Naive B cell (primary cell): ENCODE measurements around the gene CITED4. TPM values are rescaled to one million over a fixed set of nuclear protein-coding genes. Genes with fewer than 3 reads are reported as not detected.

Source experiments
- ATAC-seq, 2 donors: fragments of 150-1000 bp; cut with Tn5 transposase; 2 replicates each; pipeline ENCODE4 v1.10.0; 2021; ENCODE audit warnings: low read depth in 2 of 2, mild to moderate bottlenecking in 2 of 2, moderate library complexity in 2 of 2
- DNase-seq: peaks from one replicate; pipeline ENCODE4 v3.0.0; 2022
- H3K27ac Mint-ChIP-seq, 6 donors: one replicate each; pipeline ENCODE4 v1.8.0; 2020 to 2022; ENCODE audit warnings: mild to moderate bottlenecking in 6 of 6, mixed read lengths in 6 of 6, moderate library complexity in 5 of 6, inconsistent platforms in 2 of 6
- H3K27me3 Mint-ChIP-seq, 3 donors: one replicate each; pipeline ENCODE4 v1.8.0; 2021 to 2022; ENCODE audit warnings: mixed read lengths in 3 of 3, mild to moderate bottlenecking in 1 of 3
- H3K36me3 Mint-ChIP-seq, 2 donors: one replicate each; pipeline ENCODE4 v1.8.0; 2020 to 2022; ENCODE audit warnings: mixed read lengths in 2 of 2, inconsistent platforms in 1 of 2, mild to moderate bottlenecking in 1 of 2
- H3K4me1 Mint-ChIP-seq, 3 donors: one replicate each; pipeline ENCODE4 v1.8.0; 2020 to 2022; ENCODE audit warnings: mixed read lengths in 3 of 3, inconsistent platforms in 1 of 3, mild to moderate bottlenecking in 1 of 3, moderate library complexity in 1 of 3
- H3K4me3 Mint-ChIP-seq, 8 donors: one replicate each; pipeline ENCODE4 v1.8.0; 2020 to 2022; ENCODE audit warnings: mild to moderate bottlenecking in 8 of 8, mixed read lengths in 8 of 8, moderate library complexity in 8 of 8, inconsistent platforms in 2 of 8
- H3K9me3 Mint-ChIP-seq, 7 donors: one replicate each; pipeline ENCODE4 v1.8.0; 2020 to 2022; ENCODE audit warnings: mixed read lengths in 7 of 7, mild to moderate bottlenecking in 5 of 7, inconsistent platforms in 2 of 7, moderate library complexity in 1 of 7
- polyA plus RNA-seq, 6 donors: library from polyadenylated mRNA; unstranded; fragments of 300-500 nt; fragmentation: Illumina TruSeq; gene quantifications; one replicate each; pipeline ENCODE4 v1.2.3, GENCODE V29; 2021; ENCODE audit warnings: low read depth in 6 of 6

The CITED4 gene
- polyA plus RNA-seq, 6 donors from 2014 or later: 1.2 to 3.2 (median 2.5) TPM

DNA sequence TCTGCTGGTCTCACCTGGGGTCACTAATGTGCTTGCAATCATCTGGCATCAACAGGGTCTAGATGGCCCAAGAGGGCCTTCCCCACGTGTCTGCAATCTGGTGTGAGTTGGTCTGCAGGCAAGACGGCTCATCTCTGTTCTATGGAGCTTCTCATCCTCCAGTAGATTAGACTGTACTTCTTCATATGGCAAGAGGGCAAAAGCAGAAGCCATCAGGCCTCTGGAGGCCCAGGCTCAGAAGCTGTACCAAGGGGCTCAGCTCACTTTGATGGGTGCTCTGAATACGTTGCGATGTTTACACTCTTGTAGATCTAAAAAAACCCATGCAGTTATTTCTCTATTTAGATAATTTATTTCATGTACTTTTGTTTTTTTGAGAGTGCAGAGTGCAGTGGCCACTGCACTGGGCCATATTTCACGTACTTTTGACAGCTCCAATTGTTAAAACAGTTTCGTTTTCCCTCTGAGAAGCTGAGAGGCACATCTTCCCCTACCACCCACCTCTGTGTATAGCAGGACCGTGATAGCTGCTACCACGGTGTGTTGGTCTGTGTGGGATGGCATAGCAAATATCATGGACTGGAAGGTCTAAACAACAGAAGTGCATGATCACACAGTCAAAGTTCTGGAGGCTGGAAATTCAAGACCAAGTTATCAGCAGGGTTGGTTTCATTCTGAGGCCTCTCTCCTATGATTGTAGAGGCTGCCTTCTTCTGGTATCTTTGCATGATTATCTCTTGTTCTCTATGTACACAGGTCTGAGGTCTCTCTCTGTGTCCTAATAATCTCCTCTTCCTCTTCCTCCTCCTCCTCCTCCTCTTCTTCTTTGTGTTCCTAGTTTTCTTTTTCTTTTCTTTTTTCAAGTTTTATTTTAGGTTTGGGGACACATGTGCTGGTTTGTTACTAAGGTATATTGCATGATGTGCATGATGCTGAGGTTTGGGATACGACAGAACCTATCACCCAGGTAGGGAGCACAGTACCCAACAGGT is 17.0 kb downstream of the CITED4 start:
- peaks cover 0 to 7% (median 2%) of the 10 kb centered on the region in 7 donors for H3K9me3 Mint-ChIP-seq
- ATAC-seq: peak; percentile 57 to 61
- H3K4me1 Mint-ChIP-seq: peaks cover 14 to 21% (median 19%) of the 10 kb centered on the region in 3 donors
- DNase-seq: no peak
- peak overlapping the region in 7 of 8 donors; percentile 30 to 61 (median 44) for H3K4me3 Mint-ChIP-seq
- peak overlapping the region in 3 of 6 donors; percentile 35 to 85 (median 63) for H3K27ac Mint-ChIP-seq
- peaks cover 0 to 8% of the 10 kb centered on the region in 2 donors for H3K36me3 Mint-ChIP-seq
- peaks cover 0 to 17% (median 8%) of the 10 kb centered on the region in 3 donors for H3K27me3 Mint-ChIP-seq

DNA sequence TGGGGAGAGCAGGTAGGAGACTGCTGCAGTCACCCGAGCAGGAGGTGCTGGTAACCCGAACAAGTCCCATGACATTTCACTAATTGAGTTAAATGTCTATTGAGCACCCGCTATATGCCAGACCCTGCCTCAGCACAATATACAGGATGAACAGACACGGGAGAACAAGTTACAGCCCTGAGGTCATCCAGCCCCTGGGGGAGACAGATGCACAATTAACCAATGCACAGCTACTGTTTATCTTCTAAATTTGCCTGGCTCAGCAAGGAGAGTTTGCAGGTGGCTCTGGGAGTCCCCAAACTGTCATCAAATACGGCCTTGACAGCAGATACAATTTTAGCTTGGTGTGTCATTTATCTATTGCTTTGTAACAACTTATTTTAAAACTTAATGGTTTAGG is 18.1 kb downstream of the CITED4 start:
- Mint-ChIP-seq H3K4me1 (peaks cover 10 to 16% (median 15%) of the 10 kb centered on the region in 3 donors), H3K27me3 (peaks cover 6 to 17% (median 8%) of the 10 kb centered on the region in 3 donors), H3K9me3 (peaks cover 0 to 7% (median 2%) of the 10 kb centered on the region in 7 donors), H3K27ac (peak overlapping the region in 2 of 6 donors; percentile 20 to 52), H3K4me3 (peak overlapping the region in 1 of 8 donors; percentile 25), H3K36me3 (peaks cover 0 to 8% of the 10 kb centered on the region in 2 donors)
- DNase-seq (no peak), ATAC-seq (peak in 1 of 2 donors; percentile 20)

DNA sequence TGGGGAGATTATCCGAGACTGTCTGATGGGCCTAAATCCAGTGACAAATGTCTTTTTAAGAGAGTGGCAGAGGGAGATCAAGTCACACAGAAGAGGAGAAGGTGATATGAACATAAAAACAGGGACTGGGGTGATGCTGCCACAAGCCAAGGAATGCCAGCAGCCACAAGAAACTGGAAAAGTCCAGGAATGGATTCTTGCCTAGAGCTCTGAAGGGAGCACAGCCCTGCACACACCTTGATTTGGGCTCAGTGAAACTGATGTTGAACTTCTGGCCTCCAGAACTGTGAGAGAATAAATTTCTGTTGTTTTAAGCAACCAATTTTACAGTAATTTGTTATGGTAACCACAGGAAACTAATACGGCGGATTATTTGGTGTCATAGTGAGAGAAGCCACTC is 19.5 kb downstream of the CITED4 start:
- Mint-ChIP-seq H3K27ac (no peak overlapping the region), H3K4me3 (no peak overlapping the region), H3K36me3 (peaks cover 0 to 8% of the 10 kb centered on the region in 2 donors), H3K9me3 (peaks cover 0 to 7% (median 2%) of the 10 kb centered on the region in 7 donors), H3K27me3 (peaks cover 8 to 12% (median 8%) of the 10 kb centered on the region in 3 donors), H3K4me1 (peaks cover 10 to 19% (median 15%) of the 10 kb centered on the region in 3 donors)
- no peak for DNase-seq
- ATAC-seq: no peak

DNA sequence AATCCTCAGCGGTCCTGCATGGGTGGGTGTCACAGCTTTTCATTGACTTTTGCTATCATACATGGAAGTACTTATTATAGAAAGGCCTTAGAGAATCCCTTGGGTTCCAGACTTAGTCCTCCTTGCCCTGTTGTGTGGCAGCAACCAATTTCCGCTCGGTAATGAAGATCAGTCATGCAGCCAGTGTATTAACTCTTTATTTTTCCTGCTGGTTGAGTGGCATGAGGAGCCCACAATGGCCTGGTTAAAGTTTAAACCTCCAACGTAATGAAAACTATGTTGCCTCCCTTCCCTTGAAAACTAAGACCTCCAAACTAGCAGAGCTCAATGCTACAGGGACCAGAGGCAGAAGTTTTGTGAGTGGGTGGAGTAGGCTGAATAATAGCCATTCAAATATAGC is 20.0 kb downstream of the CITED4 start:
- Mint-ChIP-seq H3K9me3 (peaks cover 0 to 7% (median 2%) of the 10 kb centered on the region in 7 donors), H3K4me3 (no peak overlapping the region), H3K4me1 (peaks cover 10 to 19% (median 15%) of the 10 kb centered on the region in 3 donors), H3K36me3 (peaks cover 0 to 8% of the 10 kb centered on the region in 2 donors), H3K27ac (no peak overlapping the region), H3K27me3 (peaks cover 8 to 12% (median 8%) of the 10 kb centered on the region in 3 donors)
- ATAC-seq: no peak
- DNase-seq: no peak

DNA sequence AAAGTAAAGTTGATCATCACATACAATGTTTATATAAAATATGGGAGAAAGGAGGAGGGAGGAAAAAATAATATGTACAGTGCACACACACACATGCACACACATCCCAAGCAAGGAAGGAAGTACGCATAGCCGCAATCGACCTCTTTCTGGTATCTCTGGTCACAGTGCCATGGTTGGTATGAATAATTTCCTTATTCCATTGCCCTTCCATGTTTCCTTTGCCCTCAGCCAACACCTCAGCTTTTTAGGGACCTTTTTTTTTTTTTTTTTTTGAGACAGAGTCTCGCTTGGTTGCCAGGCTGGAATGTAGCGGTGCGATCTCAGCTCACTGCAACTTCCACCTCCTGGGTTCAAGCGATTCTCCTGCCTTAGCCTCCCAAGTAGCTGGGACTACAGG is 20.6 kb downstream of the CITED4 start:
- no peak overlapping the region for H3K4me3 Mint-ChIP-seq
- peaks cover 0 to 7% (median 2%) of the 10 kb centered on the region in 7 donors for H3K9me3 Mint-ChIP-seq
- peaks cover 10 to 19% (median 15%) of the 10 kb centered on the region in 3 donors for H3K4me1 Mint-ChIP-seq

DNA sequence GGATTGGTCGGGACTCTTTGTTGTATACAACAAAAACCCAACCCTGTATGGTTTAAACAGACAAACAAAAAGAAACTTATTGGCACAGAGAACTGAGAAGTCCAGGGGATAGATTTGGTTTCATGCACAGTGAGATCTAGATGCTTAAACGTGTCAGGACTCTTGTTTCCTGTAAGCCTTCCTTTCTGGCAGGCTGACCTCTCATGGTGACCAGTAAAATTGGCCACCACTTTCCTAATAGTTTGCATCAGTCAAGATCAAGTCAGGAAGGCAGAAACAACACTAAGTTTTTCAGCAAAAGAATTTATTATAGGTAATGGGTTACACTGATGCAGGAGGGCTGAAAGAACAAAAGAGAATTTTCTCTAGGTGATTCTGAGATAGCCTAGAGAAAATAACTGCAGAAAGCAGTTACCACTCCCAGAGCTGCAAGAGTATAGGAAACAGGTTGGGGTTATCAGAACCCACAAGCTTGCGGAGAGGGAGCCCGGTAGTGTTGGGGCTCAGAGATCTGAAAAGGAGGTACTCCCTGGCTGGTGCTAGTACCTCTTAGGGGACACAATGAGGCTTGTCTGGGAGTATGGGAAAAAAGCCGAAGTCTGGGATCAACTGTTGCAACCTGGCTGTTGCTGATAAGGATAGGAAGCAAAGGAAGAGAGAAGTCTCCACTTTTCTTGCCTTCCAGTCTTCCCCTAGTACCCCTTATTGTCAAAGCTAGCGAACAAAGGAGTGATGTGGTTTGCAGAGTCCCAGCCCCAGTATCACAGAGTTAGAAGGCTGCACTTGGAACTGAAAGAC is 21.4 kb downstream of the CITED4 start:
- ATAC-seq: no peak

More for the DNA sequence above, 20.6 kb downstream of the CITED4 start:
- DNase-seq (no peak), ATAC-seq (no peak)
- H3K36me3 Mint-ChIP-seq: peaks cover 0 to 8% of the 10 kb centered on the region in 2 donors
- H3K27me3 Mint-ChIP-seq: peaks cover 8 to 12% (median 8%) of the 10 kb centered on the region in 3 donors
- H3K27ac Mint-ChIP-seq: no peak overlapping the region

DNA sequence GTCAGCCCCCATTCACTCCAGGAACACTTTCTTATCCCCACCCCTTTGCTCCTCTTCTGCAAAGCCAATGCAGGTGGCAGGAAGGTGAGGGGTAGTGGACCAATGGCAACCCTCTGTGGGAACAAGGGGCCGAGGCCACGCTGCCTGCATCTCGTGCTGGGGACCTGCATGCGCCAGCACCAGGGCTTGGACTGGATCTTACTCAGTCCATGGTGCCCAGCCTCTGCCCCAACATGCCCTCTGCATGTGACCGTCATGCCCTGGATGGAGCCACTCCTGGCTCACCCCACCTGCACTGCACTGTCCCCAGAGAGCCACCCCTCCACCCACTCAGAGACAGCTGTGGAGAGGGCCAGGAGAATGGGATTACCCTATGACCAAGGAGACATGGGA is 22.2 kb downstream of the CITED4 start:
- Mint-ChIP-seq H3K27me3 (peaks cover 8 to 12% (median 8%) of the 10 kb centered on the region in 3 donors), H3K9me3 (peaks cover 0 to 7% (median 2%) of the 10 kb centered on the region in 7 donors), H3K36me3 (peaks cover 0 to 8% of the 10 kb centered on the region in 2 donors), H3K4me1 (peaks cover 3 to 10% (median 8%) of the 10 kb centered on the region in 3 donors), H3K27ac (peak overlapping the region in 1 of 6 donors; percentile 1), H3K4me3 (no peak overlapping the region)
- no peak for DNase-seq
- no peak for ATAC-seq

More for the DNA sequence above, 21.4 kb downstream of the CITED4 start:
- H3K9me3 Mint-ChIP-seq: peaks cover 0 to 7% (median 2%) of the 10 kb centered on the region in 7 donors
- H3K4me1 Mint-ChIP-seq: peaks cover 10 to 18% (median 15%) of the 10 kb centered on the region in 3 donors
- H3K27ac Mint-ChIP-seq: no peak overlapping the region
- H3K4me3 Mint-ChIP-seq: no peak overlapping the region
- peaks cover 8 to 12% (median 8%) of the 10 kb centered on the region in 3 donors for H3K27me3 Mint-ChIP-seq
- no peak for DNase-seq
- H3K36me3 Mint-ChIP-seq: peaks cover 0 to 8% of the 10 kb centered on the region in 2 donors

DNA sequence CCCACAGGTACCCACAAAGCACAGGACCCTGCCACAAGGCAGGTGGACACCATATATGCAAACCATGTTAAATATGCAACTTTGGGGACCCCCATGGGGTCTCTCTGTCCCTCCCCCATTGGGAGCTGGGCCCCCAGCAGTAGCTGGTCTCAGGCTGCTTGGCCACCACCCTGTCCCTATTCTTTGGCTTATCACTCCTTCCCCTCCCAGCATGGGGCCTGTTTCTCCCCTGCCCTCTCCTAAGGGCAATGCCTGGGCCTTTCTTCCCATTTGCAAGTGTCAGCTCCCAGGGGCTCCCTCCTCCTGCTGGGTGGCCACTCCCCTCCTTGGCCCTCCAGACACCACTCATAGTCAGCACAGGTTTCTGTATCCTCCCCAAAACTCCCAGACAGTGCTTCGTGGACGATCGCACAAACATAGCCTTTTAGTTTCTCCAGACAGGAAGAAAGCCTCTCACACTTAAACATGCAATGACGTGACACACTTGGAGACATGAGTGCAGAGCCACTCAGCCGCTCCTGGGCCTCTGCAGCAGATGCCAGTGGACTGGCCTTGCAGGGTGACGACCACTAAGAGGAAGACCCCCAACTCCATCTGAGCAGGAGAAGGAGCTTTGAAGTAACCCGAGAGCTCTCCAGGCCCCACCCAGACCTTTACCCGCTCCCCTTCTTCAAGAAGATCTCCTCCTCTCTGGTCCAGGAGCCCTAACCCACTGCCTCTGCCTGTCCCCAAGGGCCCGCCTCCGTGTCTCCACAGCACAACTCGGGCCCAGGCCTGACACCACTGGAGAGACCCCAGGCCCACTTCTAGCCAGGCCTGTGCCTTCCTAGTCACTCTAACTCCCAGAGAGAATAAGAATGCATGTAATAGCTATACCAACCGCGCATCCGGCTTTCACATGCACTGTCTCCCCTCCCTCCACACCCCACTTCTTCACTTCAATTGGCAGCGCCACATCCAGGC is 22.9 kb downstream of the CITED4 start:
- Mint-ChIP-seq H3K36me3 (peaks cover 0 to 8% of the 10 kb centered on the region in 2 donors), H3K4me3 (no peak overlapping the region), H3K9me3 (peaks cover 0 to 7% (median 2%) of the 10 kb centered on the region in 7 donors), H3K27ac (peak overlapping the region in 1 of 6 donors; percentile 7), H3K27me3 (peaks cover 8% of the 10 kb centered on the region in 3 donors), H3K4me1 (peaks cover 0 to 6% (median 3%) of the 10 kb centered on the region in 3 donors)
- ATAC-seq (no peak), DNase-seq (no peak)

DNA sequence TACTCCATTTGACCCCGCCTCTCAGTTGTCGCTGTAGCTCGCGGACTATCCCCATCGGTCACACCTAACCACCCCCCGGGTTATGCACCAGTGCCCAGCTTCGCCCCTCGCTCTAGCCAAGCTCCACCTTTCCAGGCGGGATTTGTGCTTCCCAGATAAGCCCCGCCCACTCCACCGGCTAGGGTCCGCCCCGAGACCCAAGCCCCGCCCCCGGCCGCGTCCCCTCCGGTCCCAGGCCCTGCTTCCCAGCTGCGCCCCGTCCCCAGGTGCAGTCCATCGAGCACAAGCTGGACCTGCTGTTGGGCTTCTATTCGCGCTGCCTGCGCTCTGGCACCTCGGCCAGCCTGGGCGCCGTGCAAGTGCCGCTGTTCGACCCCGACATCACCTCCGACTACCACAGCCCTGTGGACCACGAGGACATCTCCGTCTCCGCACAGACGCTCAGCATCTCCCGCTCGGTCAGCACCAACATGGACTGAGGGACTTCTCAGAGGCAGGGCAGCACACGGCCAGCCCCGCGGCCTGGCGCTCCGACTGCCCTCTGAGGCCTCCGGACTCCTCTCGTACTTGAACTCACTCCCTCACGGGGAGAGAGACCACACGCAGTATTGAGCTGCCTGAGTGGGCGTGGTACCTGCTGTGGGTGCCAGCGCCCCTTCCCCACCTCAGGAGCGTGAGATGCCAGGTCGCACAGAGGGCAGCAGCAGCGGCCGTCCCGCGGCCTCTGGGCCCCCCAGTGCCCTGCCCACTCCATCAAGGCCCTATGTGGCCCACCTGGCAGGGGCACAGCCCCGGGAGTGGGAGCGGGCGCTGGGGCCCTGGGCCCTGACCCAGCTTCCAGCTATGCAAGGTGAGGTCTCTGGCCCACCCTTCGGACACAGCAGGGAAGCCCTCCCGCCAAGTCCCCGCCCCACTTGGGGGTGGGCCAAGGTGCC is 23.9 kb downstream of the CITED4 start:
- H3K36me3 Mint-ChIP-seq: peaks cover 0 to 8% of the 10 kb centered on the region in 2 donors
- peaks cover 8% of the 10 kb centered on the region in 3 donors for H3K27me3 Mint-ChIP-seq
- H3K4me1 Mint-ChIP-seq: peaks cover 0 to 6% (median 0%) of the 10 kb centered on the region in 3 donors
- H3K9me3 Mint-ChIP-seq: peaks cover 0 to 7% (median 2%) of the 10 kb centered on the region in 7 donors
- DNase-seq: no peak
- H3K4me3 Mint-ChIP-seq: no peak overlapping the region
- no peak overlapping the region for H3K27ac Mint-ChIP-seq
- ATAC-seq: no peak

DNA sequence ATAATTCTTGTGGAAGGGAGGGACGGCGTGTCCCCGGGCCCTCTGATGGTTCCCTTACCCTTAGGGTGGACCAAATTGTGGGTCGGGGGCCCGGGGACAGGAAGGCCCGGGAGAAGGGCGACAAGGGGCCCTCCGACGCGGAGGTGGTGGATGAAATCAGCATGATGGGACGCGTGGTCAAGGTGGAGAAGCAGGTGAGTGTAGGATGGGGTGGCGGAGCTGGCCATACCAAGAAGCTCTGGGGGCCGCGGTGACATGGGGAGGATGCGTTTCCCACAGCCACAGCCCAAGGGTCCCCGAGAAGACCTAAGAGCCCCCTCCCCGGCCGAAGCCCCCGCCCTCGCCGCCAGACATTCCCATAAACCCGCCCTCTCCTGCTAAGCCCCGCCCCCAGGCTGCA is 24.6 kb downstream of the CITED4 start:
- peaks cover 0 to 4% (median 2%) of the 10 kb centered on the region in 7 donors for H3K9me3 Mint-ChIP-seq
- ATAC-seq: no peak
- H3K36me3 Mint-ChIP-seq: peaks cover 0 to 5% of the 10 kb centered on the region in 2 donors

DNA sequence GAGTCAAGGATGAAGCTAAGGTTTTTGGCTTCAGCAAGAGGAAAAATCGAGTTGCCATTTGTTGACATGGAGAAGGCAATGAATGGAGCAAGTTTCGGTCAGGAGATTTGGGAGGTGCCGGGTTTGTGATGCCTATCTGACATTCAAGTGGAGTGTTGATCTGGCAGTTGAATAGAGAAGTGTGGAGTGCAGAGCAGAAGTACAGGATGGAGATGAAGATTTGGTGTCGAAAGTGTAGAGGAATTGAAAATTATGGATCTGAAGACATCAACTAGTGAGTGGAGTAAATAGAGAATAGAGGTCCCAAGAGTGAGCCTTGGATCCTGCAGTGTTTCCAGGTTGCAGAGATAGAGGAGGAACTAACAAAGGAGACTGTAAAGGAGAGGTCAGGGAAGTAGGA is 25.9 kb downstream of the CITED4 start:
- no peak overlapping the region for H3K27ac Mint-ChIP-seq
- DNase-seq (no peak), ATAC-seq (no peak)
- peaks cover 0 to 2% (median 0%) of the 10 kb centered on the region in 7 donors for H3K9me3 Mint-ChIP-seq
- peaks cover 0 to 6% (median 0%) of the 10 kb centered on the region in 3 donors for H3K4me1 Mint-ChIP-seq
- no peak overlapping the region for H3K4me3 Mint-ChIP-seq
- H3K36me3 Mint-ChIP-seq: no peaks in the 10 kb centered on the region
- peaks cover 0 to 8% (median 5%) of the 10 kb centered on the region in 3 donors for H3K27me3 Mint-ChIP-seq

More for the DNA sequence above, 24.6 kb downstream of the CITED4 start:
- H3K4me1 Mint-ChIP-seq: peaks cover 0 to 6% (median 0%) of the 10 kb centered on the region in 3 donors
- no peak overlapping the region for H3K27ac Mint-ChIP-seq
- no peak for DNase-seq
- H3K4me3 Mint-ChIP-seq: no peak overlapping the region
- H3K27me3 Mint-ChIP-seq: peaks cover 6 to 8% (median 8%) of the 10 kb centered on the region in 3 donors
